Large intestine (tissue), 3 donors: ENCODE data around the gene CTSF. TPM values are rescaled to one million over a fixed set of nuclear protein-coding genes. Genes with fewer than 3 reads are reported as not detected.

Experiments
- DNase-seq, 2 donors: peaks; one replicate each; pipeline versions ENCODE4 v3.0.0 to v3.0.0-alpha.2; 2013
- H3K27ac ChIP-seq: one replicate; pipeline ENCODE4 v1.5.1; 2013; ENCODE audit warnings: low read length
- H3K27me3 ChIP-seq: 2 replicates; pipeline ENCODE4 v1.6.1; 2013; ENCODE audit warnings: low read length; ENCODE audit not compliant: control insufficient read depth, insufficient read depth
- H3K36me3 ChIP-seq: 2 replicates; pipeline ENCODE4 v1.6.1; 2013; ENCODE audit warnings: low read length; ENCODE audit not compliant: control insufficient read depth, insufficient read depth
- H3K4me1 ChIP-seq: one replicate; pipeline ENCODE4 v1.6.1; 2013; ENCODE audit warnings: low read length; ENCODE audit not compliant: control insufficient read depth, insufficient read depth
- H3K4me3 ChIP-seq: one replicate; pipeline ENCODE4 v1.5.1; 2013; ENCODE audit warnings: low read length
- H3K9me3 ChIP-seq: one replicate; pipeline ENCODE4 v1.6.1; 2013; ENCODE audit warnings: mild to moderate bottlenecking, low read depth, low read length, moderate library complexity; ENCODE audit not compliant: control insufficient read depth
- WGBS: methylation state at CpG from one replicate; pipeline ENCODE4 v1.1.5; 2013; ENCODE audit warnings: low lambda C conversion rate; ENCODE audit not compliant: insufficient coverage; 5-methylcytosine and 5-hydroxymethylcytosine counted together
- polyA plus RNA-seq: library from polyadenylated mRNA; unstranded; fragments of 120-200 nt; gene quantifications from one replicate; pipeline ENCODE4 v1.2.1, GENCODE V29; 2013

Gene CTSF
- polyA plus RNA-seq, 1 donor, result 11.9 TPM

- peaks cover 55% of the 10 kb centered on the region for H3K36me3 ChIP-seq
- no peak for DNase-seq
- WGBS, result 100% methylated on average over 1 of the region's 5 CpGs
Observed at GRCh38 chr11:66604155-66604554, 35.7 kb upstream of the CTSF start.

GRCh38 chr11:66603072-66603471 is 34.7 kb upstream of the CTSF start:
- H3K4me1 ChIP-seq, result peaks cover 9% of the 10 kb centered on the region
- DNase-seq, result no peak
- H3K36me3 ChIP-seq, result peaks cover 59% of the 10 kb centered on the region
- no peaks in the 10 kb centered on the region for H3K9me3 ChIP-seq
- WGBS, result no CpG with 5 or more reads among the region's 6 CpGs
- no peak overlapping the region for H3K27ac ChIP-seq
- no peaks in the 10 kb centered on the region for H3K27me3 ChIP-seq
- no peak overlapping the region for H3K4me3 ChIP-seq

More at GRCh38 chr11:66604155-66604554, 35.7 kb upstream of the CTSF start:
- H3K27me3 ChIP-seq, result no peaks in the 10 kb centered on the region
- H3K4me3 ChIP-seq, result no peak overlapping the region
- peaks cover 9% of the 10 kb centered on the region for H3K4me1 ChIP-seq
- H3K27ac ChIP-seq, result no peak overlapping the region
- no peaks in the 10 kb centered on the region for H3K9me3 ChIP-seq

GRCh38 chr11:66600631-66601233 is 32.3 kb upstream of the CTSF start:
- Histone ChIP-seq H3K4me1 (no peaks in the 10 kb centered on the region), H3K9me3 (no peaks in the 10 kb centered on the region), H3K4me3 (no peak overlapping the region), H3K27ac (no peak overlapping the region), H3K36me3 (peaks cover 53% of the 10 kb centered on the region), H3K27me3 (no peaks in the 10 kb centered on the region)
- no peak for DNase-seq
- WGBS, result 88% methylated on average over 3 of the region's 4 CpGs

GRCh38 chr11:66600219-66600618 is 31.8 kb upstream of the CTSF start:
- no peaks in the 10 kb centered on the region for H3K4me1 ChIP-seq
- H3K27me3 ChIP-seq, result no peaks in the 10 kb centered on the region
- WGBS, result no CpG with 5 or more reads among the region's 2 CpGs
- no peaks in the 10 kb centered on the region for H3K9me3 ChIP-seq
- DNase-seq, result no peak
- H3K4me3 ChIP-seq, result no peak overlapping the region
- no peak overlapping the region for H3K27ac ChIP-seq
- H3K36me3 ChIP-seq, result peaks cover 48% of the 10 kb centered on the region

GRCh38 chr11:66598993-66599392 is 30.6 kb upstream of the CTSF start:
- no peak overlapping the region for H3K27ac ChIP-seq
- WGBS, result no CpG with 5 or more reads among the region's 6 CpGs

GRCh38 chr11:66595245-66595904 is 27.0 kb upstream of the CTSF start:
- peak overlapping the region; percentile 60 for H3K27ac ChIP-seq
- DNase-seq, result peak; percentile 44 to 50
- WGBS, result no CpG with 5 or more reads among the region's 5 CpGs
- H3K9me3 ChIP-seq, result peaks cover 6% of the 10 kb centered on the region
- peaks cover 8% of the 10 kb centered on the region for H3K4me1 ChIP-seq
- H3K36me3 ChIP-seq, result peaks cover 16% of the 10 kb centered on the region
- no peaks in the 10 kb centered on the region for H3K27me3 ChIP-seq
- no peak overlapping the region for H3K4me3 ChIP-seq

More at GRCh38 chr11:66598993-66599392, 30.6 kb upstream of the CTSF start:
- DNase-seq, result no peak
- Histone ChIP-seq H3K9me3 (no peaks in the 10 kb centered on the region), H3K36me3 (peaks cover 36% of the 10 kb centered on the region), H3K4me3 (no peak overlapping the region), H3K27me3 (no peaks in the 10 kb centered on the region), H3K4me1 (no peaks in the 10 kb centered on the region)

GRCh38 chr11:66593650-66594049 is 25.2 kb upstream of the CTSF start:
- H3K27ac ChIP-seq, result no peak overlapping the region
- H3K4me1 ChIP-seq, result peaks cover 8% of the 10 kb centered on the region
- H3K4me3 ChIP-seq, result peak overlapping the region; percentile 75
- peaks cover 11% of the 10 kb centered on the region for H3K9me3 ChIP-seq
- H3K27me3 ChIP-seq, result no peaks in the 10 kb centered on the region
- no CpG with 5 or more reads among the region's 7 CpGs for WGBS
- no peak for DNase-seq
- H3K36me3 ChIP-seq, result no peaks in the 10 kb centered on the region

GRCh38 chr11:66593303-66593635 is 24.9 kb upstream of the CTSF start:
- no CpG with 5 or more reads among the region's 12 CpGs for WGBS
- Histone ChIP-seq H3K9me3 (peaks cover 11% of the 10 kb centered on the region), H3K36me3 (no peaks in the 10 kb centered on the region), H3K27ac (peak overlapping the region; percentile 37), H3K4me3 (peak overlapping the region; percentile 75), H3K27me3 (no peaks in the 10 kb centered on the region), H3K4me1 (peaks cover 8% of the 10 kb centered on the region)
- no peak for DNase-seq

GRCh38 chr11:66592457-66593302 is 24.3 kb upstream of the CTSF start, which contains the start of the genes CCDC87 and CCS:
Gene CCDC87 (minus strand): TSS chr11:66593063. CDS start chr11:66593015, 48 bp downstream.
Gene CCS (plus strand): TSS chr11:66593185. CDS start chr11:66593262, 77 bp downstream.
- no CpG with 5 or more reads among the region's 68 CpGs for WGBS
- Histone ChIP-seq H3K4me3 (peak within 1 kb of the TSS; percentile 75), H3K27me3 (no peaks in the 10 kb centered on the region), H3K9me3 (peaks cover 11% of the 10 kb centered on the region), H3K4me1 (peaks cover 8% of the 10 kb centered on the region), H3K27ac (peak within 1 kb of the TSS; percentile 60), H3K36me3 (no peaks in the 10 kb centered on the region)
- DNase-seq, result peak; percentile 96 to 98

GRCh38 chr11:66591175-66591574 is 22.8 kb upstream of the CTSF start:
- H3K36me3 ChIP-seq, result no peaks in the 10 kb centered on the region
- no peak for DNase-seq
- H3K9me3 ChIP-seq, result peaks cover 17% of the 10 kb centered on the region
- H3K27ac ChIP-seq, result no peak overlapping the region
- H3K4me3 ChIP-seq, result no peak overlapping the region
- H3K27me3 ChIP-seq, result no peaks in the 10 kb centered on the region
- H3K4me1 ChIP-seq, result peaks cover 8% of the 10 kb centered on the region
- WGBS, result no CpG with 5 or more reads among the region's 2 CpGs
